Measurements from ENCODE around the gene JMJD1C.

JMJD1C gene

DNA sequence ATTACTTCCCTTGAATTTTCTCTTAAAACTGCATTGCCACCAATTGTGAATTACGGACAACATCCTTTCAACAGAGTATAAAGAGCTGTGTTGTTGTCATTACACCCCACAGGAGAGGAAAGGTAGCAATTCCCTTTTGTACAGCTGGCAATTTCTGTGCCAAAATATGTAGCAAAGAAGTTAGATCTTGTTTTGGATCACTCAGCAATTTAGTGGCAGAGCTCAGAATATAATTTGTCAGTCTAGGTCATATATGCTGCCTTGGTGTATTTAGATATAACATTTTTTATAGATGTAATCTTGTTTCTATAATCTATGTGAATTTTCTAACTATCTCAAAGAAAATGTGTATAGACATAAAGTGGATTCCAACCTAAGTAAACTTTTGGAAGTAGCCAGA lies 293.9 kb downstream of the JMJD1C start:
- H2AFZ ChIP-seq (ENCODE audit: low read length), result no peak overlapping the region
- H3K4me3 ChIP-seq (ENCODE audit: low read length), result no peak overlapping the region
- peaks cover 21% of the 10 kb centered on the region for H3K4me1 ChIP-seq (ENCODE audit: low read length)
- no peaks in the 10 kb centered on the region for H3K9me2 ChIP-seq (replicated peaks; ENCODE audit: insufficient read depth, low read length)
- H3K9me3 ChIP-seq (replicated peaks; ENCODE audit: insufficient read depth, low read length), result no peaks in the 10 kb centered on the region
- H3F3A ChIP-seq (ENCODE audit: insufficient read depth, low read length), result peaks cover 9% of the 10 kb centered on the region
- H4K20me1 ChIP-seq (ENCODE audit: insufficient read depth, low read length), result no peaks in the 10 kb centered on the region
- no peaks in the 10 kb centered on the region for H3K27me3 ChIP-seq (replicated peaks; ENCODE audit: insufficient read depth, low read length)
- TF ChIP-seq EZH2 (optimal IDR thresholded peaks at IDR 0.05; ENCODE audit: low read depth, low read length), result no peak
- TF ChIP-seq, protein P1, sequence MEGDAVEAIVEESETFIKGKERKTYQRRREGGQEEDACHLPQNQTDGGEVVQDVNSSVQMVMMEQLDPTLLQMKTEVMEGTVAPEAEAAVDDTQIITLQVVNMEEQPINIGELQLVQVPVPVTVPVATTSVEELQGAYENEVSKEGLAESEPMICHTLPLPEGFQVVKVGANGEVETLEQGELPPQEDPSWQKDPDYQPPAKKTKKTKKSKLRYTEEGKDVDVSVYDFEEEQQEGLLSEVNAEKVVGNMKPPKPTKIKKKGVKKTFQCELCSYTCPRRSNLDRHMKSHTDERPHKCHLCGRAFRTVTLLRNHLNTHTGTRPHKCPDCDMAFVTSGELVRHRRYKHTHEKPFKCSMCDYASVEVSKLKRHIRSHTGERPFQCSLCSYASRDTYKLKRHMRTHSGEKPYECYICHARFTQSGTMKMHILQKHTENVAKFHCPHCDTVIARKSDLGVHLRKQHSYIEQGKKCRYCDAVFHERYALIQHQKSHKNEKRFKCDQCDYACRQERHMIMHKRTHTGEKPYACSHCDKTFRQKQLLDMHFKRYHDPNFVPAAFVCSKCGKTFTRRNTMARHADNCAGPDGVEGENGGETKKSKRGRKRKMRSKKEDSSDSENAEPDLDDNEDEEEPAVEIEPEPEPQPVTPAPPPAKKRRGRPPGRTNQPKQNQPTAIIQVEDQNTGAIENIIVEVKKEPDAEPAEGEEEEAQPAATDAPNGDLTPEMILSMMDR (IDR thresholded peaks at IDR 0.05; ENCODE audit: low read length), result no peak
- TF ChIP-seq EZH2phosphoT487 (IDR thresholded peaks at IDR 0.05; ENCODE audit: low read length), result no peak
- H3K9ac ChIP-seq (ENCODE audit: low read length), result no peak overlapping the region
- H3K4me2 ChIP-seq (ENCODE audit: low read depth, low read length), result no peak overlapping the region
- peaks cover 4% of the 10 kb centered on the region; the same call in 1 of the 2 replicates for H3K36me3 ChIP-seq (replicated peaks; ENCODE audit: insufficient read depth, low read length)
- DNase-seq, result no peak
- H3K27ac ChIP-seq (ENCODE audit: low read length), result no peak overlapping the region
- H3K79me2 ChIP-seq (ENCODE audit: low read length), result peaks cover 11% of the 10 kb centered on the region

DNA sequence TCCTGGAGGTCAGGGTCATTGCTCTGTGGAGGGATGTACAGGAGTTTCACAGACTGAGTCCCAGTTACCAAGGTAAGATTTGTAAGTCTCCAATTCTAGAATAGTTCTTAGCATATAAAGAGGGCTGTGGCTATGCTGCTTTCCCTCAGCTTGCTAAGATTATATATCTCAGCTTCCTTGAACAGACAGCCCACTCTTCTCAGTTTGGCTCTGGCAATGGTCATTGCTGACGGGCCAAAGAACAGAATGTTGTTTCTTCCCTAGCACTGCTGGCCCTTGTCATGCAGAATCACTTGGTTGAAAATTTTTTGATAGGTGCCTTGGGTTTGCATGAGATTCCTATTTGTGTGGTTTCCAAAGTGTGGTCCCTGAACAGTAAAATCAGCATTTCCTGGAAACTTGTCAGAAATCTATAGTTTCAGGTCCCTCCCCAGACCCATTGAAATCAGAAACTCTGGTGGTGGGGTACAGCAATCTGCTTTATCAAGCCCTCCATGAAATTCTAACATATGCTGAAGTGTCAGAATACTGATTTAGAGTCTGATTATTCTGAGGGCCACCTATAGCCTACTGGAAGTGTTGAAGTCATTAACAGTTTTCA lies 294.4 kb downstream of the JMJD1C start:
- H3K27me3 ChIP-seq (replicated peaks; ENCODE audit: insufficient read depth, low read length), result no peaks in the 10 kb centered on the region
- H3K9me3 ChIP-seq (replicated peaks; ENCODE audit: insufficient read depth, low read length), result no peaks in the 10 kb centered on the region
- TF ChIP-seq, protein P1 (IDR thresholded peaks at IDR 0.05; ENCODE audit: low read length), result no peak
- TF ChIP-seq EZH2phosphoT487 (IDR thresholded peaks at IDR 0.05; ENCODE audit: low read length) (no peak), EZH2 (optimal IDR thresholded peaks at IDR 0.05; ENCODE audit: low read depth, low read length) (no peak)
- no peak overlapping the region for H3K4me2 ChIP-seq (ENCODE audit: low read depth, low read length)
- peaks cover 21% of the 10 kb centered on the region for H3K4me1 ChIP-seq (ENCODE audit: low read length)
- peaks cover 11% of the 10 kb centered on the region for H3K79me2 ChIP-seq (ENCODE audit: low read length)
- DNase-seq, result no peak
- no peak overlapping the region for H2AFZ ChIP-seq (ENCODE audit: low read length)
- no peak overlapping the region for H3K27ac ChIP-seq (ENCODE audit: low read length)
- no peak overlapping the region for H3K4me3 ChIP-seq (ENCODE audit: low read length)
- H3K36me3 ChIP-seq (replicated peaks; ENCODE audit: insufficient read depth, low read length), result peaks cover 4% of the 10 kb centered on the region; the same call in 1 of the 2 replicates
- no peaks in the 10 kb centered on the region for H4K20me1 ChIP-seq (ENCODE audit: insufficient read depth, low read length)
- H3K9me2 ChIP-seq (replicated peaks; ENCODE audit: insufficient read depth, low read length), result no peaks in the 10 kb centered on the region
- H3F3A ChIP-seq (ENCODE audit: insufficient read depth, low read length), result peaks cover 9% of the 10 kb centered on the region
- H3K9ac ChIP-seq (ENCODE audit: low read length), result no peak overlapping the region

DNA sequence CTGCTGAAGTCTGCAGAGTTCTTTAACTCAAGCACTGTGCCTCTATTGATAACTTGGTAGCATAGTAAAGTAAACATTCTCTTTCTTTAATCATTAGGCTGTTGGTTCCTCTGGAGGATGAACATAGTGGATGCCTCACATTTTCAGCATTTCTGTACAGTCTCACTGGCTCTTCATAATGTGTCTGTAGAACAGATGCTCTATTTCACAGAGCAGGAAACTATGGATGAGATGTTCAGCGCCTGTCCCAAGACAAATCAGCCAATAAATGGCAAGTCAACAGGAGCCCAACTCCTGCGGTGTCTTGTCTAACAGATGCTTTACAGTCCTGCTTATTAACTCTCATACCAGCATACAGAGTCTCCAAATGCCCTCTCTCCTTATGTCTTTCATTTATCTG lies 296.2 kb downstream of the JMJD1C start:
- no peak overlapping the region for H3K27ac ChIP-seq (ENCODE audit: low read length)
- H3K79me2 ChIP-seq (ENCODE audit: low read length), result peaks cover 8% of the 10 kb centered on the region
- no peaks in the 10 kb centered on the region for H4K20me1 ChIP-seq (ENCODE audit: insufficient read depth, low read length)
- TF ChIP-seq EZH2 (optimal IDR thresholded peaks at IDR 0.05; ENCODE audit: low read depth, low read length), result no peak
- TF ChIP-seq, protein P1 (IDR thresholded peaks at IDR 0.05; ENCODE audit: low read length), result no peak
- no peak for TF ChIP-seq EZH2phosphoT487 (IDR thresholded peaks at IDR 0.05; ENCODE audit: low read length)
- H3K4me1 ChIP-seq (ENCODE audit: low read length), result peaks cover 21% of the 10 kb centered on the region
- no peak overlapping the region for H3K4me2 ChIP-seq (ENCODE audit: low read depth, low read length)
- no peak overlapping the region for H3K9ac ChIP-seq (ENCODE audit: low read length)
- 0 out of 2 replicates have a peak, but pooled peaks cover 4% of the 10 kb centered on the region for H3K36me3 ChIP-seq (replicated peaks; ENCODE audit: insufficient read depth, low read length)
- H3F3A ChIP-seq (ENCODE audit: insufficient read depth, low read length), result peaks cover 9% of the 10 kb centered on the region
- no peaks in the 10 kb centered on the region for H3K27me3 ChIP-seq (replicated peaks; ENCODE audit: insufficient read depth, low read length)
- no peaks in the 10 kb centered on the region for H3K9me2 ChIP-seq (replicated peaks; ENCODE audit: insufficient read depth, low read length)
- no peak overlapping the region for H2AFZ ChIP-seq (ENCODE audit: low read length)
- no peak overlapping the region for H3K4me3 ChIP-seq (ENCODE audit: low read length)
- DNase-seq, result no peak
- H3K9me3 ChIP-seq (replicated peaks; ENCODE audit: insufficient read depth, low read length), result no peaks in the 10 kb centered on the region

All from MM.1S (cell line).